GM06990 (cell line): ENCODE measurements around the gene PPP1CA.

ENCODE experiments used
- DNase-seq: peaks from one replicate; pipeline ENCODE4 v3.0.0-alpha.2; 2011; ENCODE audit not compliant: insufficient read length; ENCODE audit errors: extremely low read depth
- H3K27me3 ChIP-seq: replicated peaks from 2 replicates; pipeline ENCODE4 v1.6.0; 2011; ENCODE audit warnings: low read length; ENCODE audit not compliant: control insufficient read depth, insufficient read depth
- H3K36me3 ChIP-seq: 2 replicates; pipeline ENCODE4 v1.5.1; 2011; ENCODE audit warnings: low read length; ENCODE audit not compliant: control insufficient read depth, insufficient read depth
- H3K4me3 ChIP-seq: replicated peaks from 2 replicates; pipeline ENCODE4 v1.5.1; 2011; ENCODE audit warnings: low read depth, mild to moderate bottlenecking, control low read depth, low read length
- TF ChIP-seq, protein P1 (sequence below): IDR thresholded peaks from 2 replicates; pipeline ENCODE4 v1.5.1; 2011; ENCODE audit warnings: low read length, control low read depth, mild to moderate bottlenecking, inconsistent platforms; ENCODE audit not compliant: insufficient read depth, poor library complexity, severe bottlenecking

PPP1CA gene

DNA sequence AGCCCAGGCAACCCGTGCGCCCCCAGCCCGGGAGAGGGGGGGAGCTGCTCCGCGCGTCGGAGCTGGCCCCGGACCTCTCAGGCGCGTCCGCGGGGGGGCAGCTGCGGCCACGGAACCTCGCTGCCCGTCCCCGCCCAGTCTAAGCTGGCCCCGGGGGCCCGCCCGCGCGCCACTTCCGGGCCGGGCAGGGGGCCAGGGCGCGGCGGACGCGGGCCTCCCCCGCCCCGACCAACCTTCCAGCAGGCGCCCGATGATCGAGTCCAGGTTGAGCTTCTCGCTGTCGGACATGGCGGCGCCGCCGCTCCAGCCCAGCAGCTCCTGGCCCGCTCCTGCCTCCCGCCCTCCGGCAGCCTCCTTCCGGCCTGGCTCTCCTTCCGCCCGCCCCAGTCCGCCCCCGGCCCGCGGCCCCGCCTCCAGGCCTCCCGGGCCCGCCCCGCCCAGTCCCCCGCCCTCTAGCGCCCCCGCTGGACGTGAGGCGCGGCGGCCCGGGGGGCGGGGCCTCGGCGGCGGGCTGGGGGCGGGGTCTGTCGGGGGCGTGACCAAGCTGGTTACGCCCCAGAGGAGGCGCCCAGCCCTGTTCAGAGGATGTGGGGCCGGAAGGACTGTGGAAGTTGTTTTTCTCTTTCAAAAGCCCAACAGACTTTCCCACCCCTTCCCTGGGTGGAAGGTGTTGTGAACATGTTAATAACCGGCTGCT, at the start of gene PPP1CA:
Gene PPP1CA, minus strand, starts transcription at position 364 of the 697 bp plus-strand sequence. Its CDS starts 76 bp downstream, at position 288.
- no peaks in the 10 kb centered on the region for H3K27me3 ChIP-seq
- TF ChIP-seq, protein P1, sequence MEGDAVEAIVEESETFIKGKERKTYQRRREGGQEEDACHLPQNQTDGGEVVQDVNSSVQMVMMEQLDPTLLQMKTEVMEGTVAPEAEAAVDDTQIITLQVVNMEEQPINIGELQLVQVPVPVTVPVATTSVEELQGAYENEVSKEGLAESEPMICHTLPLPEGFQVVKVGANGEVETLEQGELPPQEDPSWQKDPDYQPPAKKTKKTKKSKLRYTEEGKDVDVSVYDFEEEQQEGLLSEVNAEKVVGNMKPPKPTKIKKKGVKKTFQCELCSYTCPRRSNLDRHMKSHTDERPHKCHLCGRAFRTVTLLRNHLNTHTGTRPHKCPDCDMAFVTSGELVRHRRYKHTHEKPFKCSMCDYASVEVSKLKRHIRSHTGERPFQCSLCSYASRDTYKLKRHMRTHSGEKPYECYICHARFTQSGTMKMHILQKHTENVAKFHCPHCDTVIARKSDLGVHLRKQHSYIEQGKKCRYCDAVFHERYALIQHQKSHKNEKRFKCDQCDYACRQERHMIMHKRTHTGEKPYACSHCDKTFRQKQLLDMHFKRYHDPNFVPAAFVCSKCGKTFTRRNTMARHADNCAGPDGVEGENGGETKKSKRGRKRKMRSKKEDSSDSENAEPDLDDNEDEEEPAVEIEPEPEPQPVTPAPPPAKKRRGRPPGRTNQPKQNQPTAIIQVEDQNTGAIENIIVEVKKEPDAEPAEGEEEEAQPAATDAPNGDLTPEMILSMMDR: peak; percentile 9
- peak; percentile 89 for DNase-seq
- H3K4me3 ChIP-seq: peak within 1 kb of the TSS; percentile 90
- H3K36me3 ChIP-seq: peaks cover 35% of the 10 kb centered on the region

DNA sequence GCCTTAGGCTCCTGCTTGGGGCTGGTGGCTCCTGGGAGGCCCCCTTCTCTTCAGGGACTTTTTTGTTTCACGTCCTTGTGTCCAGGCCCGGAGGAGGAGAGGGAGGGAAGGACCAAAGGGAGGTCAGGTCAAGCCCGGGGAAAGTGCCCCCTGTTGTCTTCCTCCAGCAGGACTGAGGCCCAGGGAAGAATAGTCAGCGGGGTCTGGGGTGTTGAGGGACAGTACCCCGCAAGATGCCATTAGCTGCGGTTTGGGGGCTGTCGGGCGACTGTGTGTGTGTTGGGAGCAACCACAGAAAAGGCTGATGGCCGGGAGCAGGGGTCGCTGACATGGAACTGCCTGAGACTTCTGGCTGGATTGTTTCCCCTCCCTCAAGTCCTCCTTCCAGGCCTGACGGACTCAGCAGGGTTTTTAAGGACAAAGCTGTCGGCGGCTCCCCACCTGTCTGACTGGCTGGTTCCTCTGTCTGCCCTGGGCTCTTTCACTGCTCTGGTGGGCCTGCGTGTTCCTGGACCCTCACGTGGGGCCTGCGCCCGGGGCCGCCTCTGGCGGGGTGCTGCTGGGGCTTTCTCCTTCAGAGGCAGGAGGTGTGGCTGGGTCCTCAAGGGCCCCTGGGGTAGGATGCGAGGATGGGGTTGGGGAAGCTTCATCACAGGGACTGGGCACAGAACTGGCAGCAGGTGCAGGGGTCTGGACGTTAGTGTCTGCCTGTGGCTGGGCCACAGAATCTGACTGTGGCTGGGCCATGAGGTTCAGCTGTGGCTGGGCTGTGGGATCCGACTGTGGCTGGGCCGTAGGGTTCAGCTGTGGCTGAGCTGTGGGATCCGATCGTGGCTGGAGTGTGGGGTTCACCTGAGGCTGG, 49.4 kb upstream of the PPP1CA start:
- TF ChIP-seq, protein P1: no peak
- H3K27me3 ChIP-seq: no peaks in the 10 kb centered on the region
- no peaks in the 10 kb centered on the region for H3K36me3 ChIP-seq
- DNase-seq: no peak
- H3K4me3 ChIP-seq: no peak overlapping the region

DNA sequence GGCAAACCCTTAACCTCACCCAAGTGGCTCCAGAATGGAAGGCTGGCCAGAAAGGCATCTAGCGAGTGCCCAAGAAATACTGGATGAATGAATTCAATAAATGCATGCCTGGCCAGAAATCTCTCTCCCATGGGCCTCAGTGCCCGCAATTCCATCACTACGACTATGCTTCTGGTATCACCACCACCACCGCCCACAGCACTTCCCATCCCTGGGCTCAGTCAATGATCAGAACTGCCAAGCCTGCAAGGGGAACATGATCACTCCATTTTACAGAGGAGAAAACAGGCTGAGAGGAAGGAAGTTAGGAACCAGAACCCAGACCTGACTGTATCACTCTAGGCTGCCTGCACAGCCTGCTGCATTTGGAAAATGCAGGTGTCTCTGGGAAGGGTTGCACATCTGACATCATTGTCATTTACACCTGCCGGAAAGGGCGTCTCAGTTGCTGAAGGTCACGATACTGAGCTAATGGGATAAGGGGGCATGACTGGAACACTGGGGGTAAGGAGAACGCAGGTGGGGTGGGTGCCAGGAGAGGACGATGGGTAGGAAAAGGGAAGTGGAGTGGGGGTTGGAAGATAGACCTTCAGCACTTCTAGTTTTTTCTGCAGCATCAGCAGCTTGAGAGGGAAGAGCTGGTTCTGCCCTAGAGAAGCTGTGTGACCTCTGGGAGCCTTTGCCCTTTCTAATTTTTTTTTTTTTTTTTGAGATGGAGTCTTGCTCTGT, 47.6 kb upstream of the PPP1CA start:
- no peaks in the 10 kb centered on the region for H3K36me3 ChIP-seq
- no peak overlapping the region for H3K4me3 ChIP-seq
- DNase-seq: no peak
- H3K27me3 ChIP-seq: no peaks in the 10 kb centered on the region
- TF ChIP-seq, protein P1: no peak

DNA sequence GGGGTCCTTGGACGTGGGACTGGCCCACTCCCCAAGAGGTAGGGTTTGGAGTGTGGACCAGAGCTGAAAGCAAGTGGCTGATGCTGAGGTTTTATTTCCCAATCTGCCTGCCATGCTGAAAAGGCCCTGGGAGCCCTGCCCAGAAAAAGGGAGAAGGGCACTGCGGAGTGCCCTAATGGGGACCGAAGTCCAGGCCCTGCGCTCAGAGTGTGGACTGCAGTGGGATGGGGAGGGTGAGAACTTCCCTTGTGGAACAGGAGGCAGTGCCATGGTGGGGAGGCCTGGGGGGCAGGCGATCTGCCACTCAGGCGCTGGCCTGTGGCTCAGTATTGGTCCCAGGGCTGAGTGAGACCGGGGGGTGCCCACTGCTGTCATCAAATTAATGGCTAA, 46.6 kb upstream of the PPP1CA start:
- no peaks in the 10 kb centered on the region for H3K27me3 ChIP-seq
- H3K36me3 ChIP-seq: no peaks in the 10 kb centered on the region
- H3K4me3 ChIP-seq: no peak overlapping the region
- DNase-seq: no peak
- TF ChIP-seq, protein P1: no peak

DNA sequence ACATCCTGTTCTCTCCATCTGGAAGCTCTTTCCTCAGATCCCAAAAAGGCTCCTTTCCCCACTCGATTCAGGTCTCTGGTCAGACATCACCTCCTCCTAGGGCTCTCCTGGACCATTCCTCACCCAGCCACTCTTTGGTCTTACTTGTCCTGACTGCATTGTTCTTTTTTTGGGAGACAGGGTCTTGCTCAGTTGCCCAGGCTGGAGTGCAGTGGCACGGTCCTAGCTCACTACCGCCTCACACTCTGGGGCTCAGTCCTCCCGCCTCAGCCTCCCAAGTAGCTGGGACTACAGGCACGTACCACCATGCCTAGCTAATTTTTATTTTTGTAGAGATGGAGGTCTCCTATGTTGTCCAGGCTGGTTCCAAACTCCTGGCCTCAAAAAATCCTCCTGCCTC, 43.9 kb upstream of the PPP1CA start:
- Histone ChIP-seq H3K36me3 (no peaks in the 10 kb centered on the region), H3K27me3 (no peaks in the 10 kb centered on the region), H3K4me3 (no peak overlapping the region)
- DNase-seq: no peak
- TF ChIP-seq, protein P1: no peak
